Measurements from ENCODE around the gene PPP3CB. TPM values are rescaled to one million over a fixed set of nuclear protein-coding genes. Genes with fewer than 3 reads are reported as not detected.
"Not testable (repeated sequence)": the region's sequence is repeated elsewhere in the genome, so short reads cannot be mapped to it uniquely, and the experiment has no call there.

The PPP3CB gene
- total RNA-seq, 1 experiment from 2014 or later, result 27.5 TPM

GRCh38 chr10:73404690-73405089, 91.1 kb downstream of the PPP3CB start:
- Mint-ChIP-seq H3K9me3 (ENCODE audit: low read depth, unreplicated experiment) (no peaks in the 10 kb centered on the region), H3K4me1 (ENCODE audit: low read depth, unreplicated experiment) (peaks cover 35% of the 10 kb centered on the region), H3K4me3 (ENCODE audit: low read depth, unreplicated experiment) (no peak overlapping the region), H3K36me3 (ENCODE audit: insufficient read depth, unreplicated experiment) (peaks cover 30% of the 10 kb centered on the region), H3K27ac (ENCODE audit: unreplicated experiment) (no peak overlapping the region), H3K27me3 (ENCODE audit: unreplicated experiment) (no peaks in the 10 kb centered on the region)
- no TSS peak for BruUV-seq (replicated peaks)
- intact Hi-C loops (cut with micrococcal nuclease; ENCODE audit: unreplicated experiment), result no loop called here
- no peak for TF ChIP-seq CTCF (IDR thresholded peaks at IDR 0.05; ENCODE audit: unreplicated experiment)
- CTCF ChIA-PET, result no interaction called here
- no peak for DNase-seq

GRCh38 chr10:73401636-73402035, 94.2 kb downstream of the PPP3CB start:
- no peak for TF ChIP-seq CTCF (IDR thresholded peaks at IDR 0.05; ENCODE audit: unreplicated experiment)
- H3K9me3 Mint-ChIP-seq (ENCODE audit: low read depth, unreplicated experiment), result no peaks in the 10 kb centered on the region
- H3K27me3 Mint-ChIP-seq (ENCODE audit: unreplicated experiment), result no peaks in the 10 kb centered on the region
- H3K4me1 Mint-ChIP-seq (ENCODE audit: low read depth, unreplicated experiment), result peaks cover 4% of the 10 kb centered on the region
- peaks cover 25% of the 10 kb centered on the region for H3K36me3 Mint-ChIP-seq (ENCODE audit: insufficient read depth, unreplicated experiment)
- DNase-seq, result no peak
- CTCF ChIA-PET, result interaction anchor here (0.9 kb wide), 1 partner anchor 17 kb away, joined by 3 read pairs; no protein-coding TSS in a partner anchor
- no TSS peak for BruUV-seq (replicated peaks)
- no peak overlapping the region for H3K4me3 Mint-ChIP-seq (ENCODE audit: low read depth, unreplicated experiment)
- intact Hi-C loops (cut with micrococcal nuclease; ENCODE audit: unreplicated experiment), result no loop called here
- H3K27ac Mint-ChIP-seq (ENCODE audit: unreplicated experiment), result no peak overlapping the region

- no peaks in the 10 kb centered on the region for H3K4me1 Mint-ChIP-seq (ENCODE audit: low read depth, unreplicated experiment)
- CTCF ChIA-PET, result no interaction called here
- no peak for TF ChIP-seq CTCF (IDR thresholded peaks at IDR 0.05; ENCODE audit: unreplicated experiment)
- no peaks in the 10 kb centered on the region for H3K9me3 Mint-ChIP-seq (ENCODE audit: low read depth, unreplicated experiment)
- H3K4me3 Mint-ChIP-seq (ENCODE audit: low read depth, unreplicated experiment), result no peak overlapping the region
- H3K27ac Mint-ChIP-seq (ENCODE audit: unreplicated experiment), result no peak overlapping the region
- BruUV-seq (replicated peaks), result no TSS peak
- H3K27me3 Mint-ChIP-seq (ENCODE audit: unreplicated experiment), result no peaks in the 10 kb centered on the region
- peaks cover 32% of the 10 kb centered on the region for H3K36me3 Mint-ChIP-seq (ENCODE audit: insufficient read depth, unreplicated experiment)
- no peak for DNase-seq
- intact Hi-C loops (cut with micrococcal nuclease; ENCODE audit: unreplicated experiment), result no loop called here
These were observed 96.8 kb downstream of the PPP3CB start for GRCh38 chr10:73399063-73399462.

DNA sequence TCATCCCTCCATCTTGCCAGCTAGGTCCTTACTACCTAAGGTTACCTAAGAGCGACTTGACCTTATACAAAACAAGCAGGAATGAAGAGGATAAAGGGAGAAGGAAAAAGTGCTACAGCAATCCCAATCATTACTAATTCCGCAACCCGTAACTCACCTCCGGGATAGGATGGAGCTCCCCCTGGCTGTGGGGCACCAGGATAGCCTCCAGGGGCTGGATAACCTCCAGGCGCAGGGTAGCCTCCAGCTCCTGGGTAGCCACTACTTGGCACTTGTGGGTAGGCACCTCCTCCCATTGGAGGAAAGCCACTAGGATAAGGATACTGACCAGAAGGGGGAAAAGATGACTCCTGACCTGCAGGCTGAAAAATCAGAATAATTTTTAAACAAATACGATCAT, 97.8 kb downstream of the PPP3CB start:
- H3K27ac Mint-ChIP-seq (ENCODE audit: unreplicated experiment), result no peak overlapping the region
- peak; percentile 44 for TF ChIP-seq CTCF (IDR thresholded peaks at IDR 0.05; ENCODE audit: unreplicated experiment)
- no TSS peak for BruUV-seq (replicated peaks)
- no peaks in the 10 kb centered on the region for H3K9me3 Mint-ChIP-seq (ENCODE audit: low read depth, unreplicated experiment)
- H3K27me3 Mint-ChIP-seq (ENCODE audit: unreplicated experiment), result no peaks in the 10 kb centered on the region
- intact Hi-C loops (cut with micrococcal nuclease; ENCODE audit: unreplicated experiment), result no loop called here
- no peak overlapping the region for H3K4me3 Mint-ChIP-seq (ENCODE audit: low read depth, unreplicated experiment)
- no peaks in the 10 kb centered on the region for H3K4me1 Mint-ChIP-seq (ENCODE audit: low read depth, unreplicated experiment)
- peak; percentile 44 for DNase-seq
- CTCF ChIA-PET, result interaction anchor here (0.8 kb wide), 1 partner anchor 15 kb away, joined by 3 read pairs; no protein-coding TSS in a partner anchor
- H3K36me3 Mint-ChIP-seq (ENCODE audit: insufficient read depth, unreplicated experiment), result peaks cover 32% of the 10 kb centered on the region

- DNase-seq, result not testable (repeated sequence)
These were observed 101.5 kb downstream of the PPP3CB start for GRCh38 chr10:73394325-73394724.

More at GRCh38 chr10:73394325-73394724, 101.5 kb downstream of the PPP3CB start:
- CTCF ChIA-PET; H3K27ac Mint-ChIP-seq (ENCODE audit: unreplicated experiment); intact Hi-C loops (cut with micrococcal nuclease; ENCODE audit: unreplicated experiment); H3K4me1 Mint-ChIP-seq (ENCODE audit: low read depth, unreplicated experiment); BruUV-seq (replicated peaks); H3K9me3 Mint-ChIP-seq (ENCODE audit: low read depth, unreplicated experiment); H3K4me3 Mint-ChIP-seq (ENCODE audit: low read depth, unreplicated experiment); H3K27me3 Mint-ChIP-seq (ENCODE audit: unreplicated experiment): not testable (repeated sequence)
- H3K36me3 Mint-ChIP-seq (ENCODE audit: insufficient read depth, unreplicated experiment), result peaks cover 35% of the 10 kb centered on the region

All from Calu3 (cell line).